ENCODE measurements around the gene PKD2.
A peak's percentile ranks its signal among the peaks of the same experiment; 100 is the strongest.

The PKD2 gene

DNA sequence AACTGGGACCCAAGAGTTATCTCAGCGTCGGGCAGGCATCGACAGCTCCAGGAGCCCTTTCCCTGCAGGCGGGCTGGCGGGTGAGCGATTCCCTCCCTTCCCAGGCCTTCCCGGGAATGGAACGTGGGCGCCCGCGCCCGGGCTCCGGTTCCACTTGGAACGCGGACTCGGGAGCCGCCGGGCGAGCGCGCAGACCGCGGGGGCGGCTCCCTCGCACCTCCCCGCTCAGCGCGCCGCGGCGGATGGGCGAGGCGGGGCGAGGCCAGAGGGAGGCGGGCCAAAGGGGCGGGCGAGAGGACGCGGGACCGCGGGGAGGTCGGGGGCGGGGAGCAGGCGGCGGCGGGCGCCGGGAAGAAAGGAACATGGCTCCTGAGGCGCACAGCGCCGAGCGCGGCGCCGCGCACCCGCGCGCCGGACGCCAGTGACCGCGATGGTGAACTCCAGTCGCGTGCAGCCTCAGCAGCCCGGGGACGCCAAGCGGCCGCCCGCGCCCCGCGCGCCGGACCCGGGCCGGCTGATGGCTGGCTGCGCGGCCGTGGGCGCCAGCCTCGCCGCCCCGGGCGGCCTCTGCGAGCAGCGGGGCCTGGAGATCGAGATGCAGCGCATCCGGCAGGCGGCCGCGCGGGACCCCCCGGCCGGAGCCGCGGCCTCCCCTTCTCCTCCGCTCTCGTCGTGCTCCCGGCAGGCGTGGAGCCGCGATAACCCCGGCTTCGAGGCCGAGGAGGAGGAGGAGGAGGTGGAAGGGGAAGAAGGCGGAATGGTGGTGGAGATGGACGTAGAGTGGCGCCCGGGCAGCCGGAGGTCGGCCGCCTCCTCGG lies at the start of gene PKD2:
TSS of gene PKD2 (plus strand) at position 332 of the 818 bp plus-strand sequence. CDS start at position 431, 99 bp downstream.
- DNase-seq (ENCODE audit: low spot score), result peak; percentile 57

DNA sequence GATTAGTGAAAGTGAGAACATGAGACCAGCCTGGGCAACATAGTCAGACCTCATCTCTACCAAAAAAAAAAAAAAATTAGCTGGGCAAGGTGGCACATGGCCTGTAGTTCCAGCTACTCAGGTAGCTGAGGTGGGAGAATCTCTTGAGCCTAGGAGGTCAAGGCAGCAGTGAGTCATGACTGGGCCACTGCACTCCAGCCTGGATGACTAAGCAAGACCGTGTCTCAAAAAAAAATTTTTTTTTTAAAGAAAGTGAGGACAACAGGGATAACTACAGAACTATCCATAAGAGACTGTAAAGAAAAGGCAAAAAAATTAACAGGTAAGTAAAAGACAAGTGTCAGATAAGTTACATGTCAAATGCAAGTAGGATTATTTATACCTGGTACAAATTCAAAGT lies 45.4 kb upstream of the PKD2 start:
- no peak for DNase-seq (ENCODE audit: low spot score)

DNA sequence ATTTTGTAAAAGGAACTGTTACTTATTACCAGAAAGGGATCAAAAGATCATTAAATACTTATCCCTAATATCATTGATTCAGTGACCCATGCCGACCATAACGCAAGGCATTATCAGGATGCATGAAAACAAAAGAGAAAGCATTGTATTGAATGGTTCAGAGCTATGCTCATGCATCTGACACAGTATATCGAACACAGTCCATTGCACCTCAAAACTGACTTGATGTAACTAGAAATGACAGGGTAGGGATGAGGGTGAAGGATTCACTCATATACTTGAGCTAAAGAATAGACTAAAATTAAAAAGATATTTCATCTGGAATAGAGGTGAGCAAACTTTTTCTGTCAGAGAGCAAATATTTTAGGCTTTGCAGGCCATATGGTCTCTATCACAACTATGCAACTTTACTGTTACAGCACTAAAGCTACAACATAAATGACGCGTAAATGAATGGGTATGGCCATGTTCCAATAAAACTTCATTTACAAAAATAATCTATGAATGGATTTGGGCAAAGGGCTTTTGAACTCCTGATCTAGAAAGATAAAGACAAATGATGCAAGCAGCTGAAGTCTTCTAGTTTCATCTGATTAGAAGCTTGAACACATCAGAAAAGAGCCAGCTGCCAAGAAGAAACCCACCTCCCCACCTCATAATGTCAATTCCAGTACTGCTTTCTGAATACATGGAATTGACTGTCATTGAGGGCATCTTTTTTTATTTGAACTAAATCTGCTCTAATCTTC lies 44.9 kb upstream of the PKD2 start:
- DNase-seq (ENCODE audit: low spot score), result no peak

DNA sequence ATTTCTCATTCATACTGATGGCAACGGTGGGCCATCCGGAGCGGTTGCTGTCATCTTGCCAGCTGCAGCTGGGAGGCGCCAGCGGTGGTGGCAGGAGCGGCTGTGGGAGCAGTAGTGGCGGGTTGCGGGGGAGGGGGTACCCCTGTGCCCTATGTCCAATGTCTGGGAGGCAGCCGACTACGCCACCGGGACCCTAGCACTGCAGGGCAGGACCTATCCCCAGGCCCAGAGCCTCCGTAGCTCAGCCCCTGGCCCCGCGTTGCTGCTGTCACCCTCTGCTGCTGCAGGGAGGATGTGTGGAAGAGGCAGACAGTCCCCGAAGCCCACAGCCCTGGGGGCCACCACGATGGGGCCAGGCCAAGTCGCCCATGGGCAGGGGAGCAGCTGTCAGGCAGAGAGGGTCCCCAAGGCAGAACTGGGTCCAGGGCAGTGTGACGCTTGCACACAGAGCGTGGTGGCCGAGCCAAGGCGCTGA lies 41.9 kb upstream of the PKD2 start:
- DNase-seq (ENCODE audit: low spot score), result no peak

DNA sequence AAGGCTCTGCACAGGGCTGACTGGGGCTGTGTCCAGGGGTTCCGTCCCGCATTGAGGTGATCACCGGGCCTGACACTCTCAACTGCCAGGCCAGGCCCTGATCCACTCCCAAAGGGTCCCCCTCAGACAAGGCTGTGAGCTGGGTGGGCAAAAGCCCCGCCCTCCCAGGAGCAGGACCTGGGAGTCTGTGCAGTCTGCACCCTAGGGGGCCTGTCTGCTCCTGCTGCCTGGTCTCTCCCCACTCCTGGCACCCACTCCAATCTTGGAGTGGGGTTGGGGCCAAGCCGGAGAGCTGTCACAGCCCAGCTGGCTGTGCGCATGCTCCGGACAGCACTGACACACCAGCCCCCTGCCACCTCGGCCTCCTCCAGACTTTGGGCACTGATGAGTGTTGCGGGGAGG lies 41.3 kb upstream of the PKD2 start:
- DNase-seq (ENCODE audit: low spot score), result no peak

DNA sequence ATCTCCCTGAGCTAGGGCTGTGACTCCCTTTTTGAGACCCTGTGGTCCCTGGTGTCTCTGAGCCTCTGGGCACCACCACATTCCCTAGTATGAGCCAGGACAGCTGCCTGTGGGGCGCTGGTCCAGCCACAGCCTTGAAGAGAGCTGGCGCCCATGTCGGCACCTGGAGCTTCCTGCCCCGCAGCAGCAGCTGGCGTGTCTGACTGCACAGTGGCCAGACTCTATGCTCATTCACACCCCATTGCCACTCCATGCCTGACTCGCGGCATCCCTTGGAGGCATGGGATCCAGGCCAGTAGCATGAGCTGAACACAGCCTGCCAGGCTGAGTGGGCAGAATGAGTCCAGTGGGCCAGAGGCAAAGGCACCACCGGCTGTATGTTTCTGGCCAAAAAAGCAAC lies 40.2 kb upstream of the PKD2 start:
- DNase-seq (ENCODE audit: low spot score), result no peak

DNA sequence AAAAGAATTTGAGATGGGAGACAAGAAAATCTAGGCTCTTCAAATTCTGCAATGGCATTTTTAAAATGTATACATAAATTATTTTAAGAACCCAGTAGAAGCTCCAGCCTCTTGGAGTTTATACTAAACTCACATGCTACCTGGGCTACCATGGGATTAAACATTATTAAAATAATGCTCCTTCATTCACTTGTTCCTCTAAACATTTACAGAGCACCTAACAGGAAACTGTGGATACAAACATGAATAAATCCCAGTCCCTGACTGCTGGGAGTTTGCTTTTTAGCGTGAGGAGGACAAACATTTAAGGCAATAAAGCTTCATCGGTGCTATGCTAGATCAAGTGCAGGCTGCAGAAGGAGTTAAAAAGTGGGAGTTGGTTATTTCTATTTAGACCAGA lies 37.3 kb upstream of the PKD2 start:
- no peak for DNase-seq (ENCODE audit: low spot score)

DNA sequence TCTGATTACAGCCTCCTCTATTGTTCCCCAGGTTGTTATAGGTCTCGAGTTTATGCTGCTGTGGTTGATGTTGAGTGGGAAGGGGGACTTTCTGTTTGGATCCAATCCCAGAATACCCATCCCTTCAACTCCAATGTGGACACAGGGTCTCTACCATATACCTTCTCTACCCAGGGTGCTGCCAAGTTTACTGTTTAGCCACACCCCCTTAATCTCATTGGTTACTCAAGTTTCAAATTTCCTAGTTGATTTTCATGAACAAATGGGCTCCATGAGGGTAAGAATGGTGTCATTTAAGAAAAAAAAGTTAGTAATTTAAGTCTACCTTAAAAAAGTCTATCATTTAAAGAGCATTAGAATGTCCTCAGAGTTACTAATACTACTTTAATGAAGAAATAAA lies 35.6 kb upstream of the PKD2 start:
- DNase-seq (ENCODE audit: low spot score), result no peak

DNA sequence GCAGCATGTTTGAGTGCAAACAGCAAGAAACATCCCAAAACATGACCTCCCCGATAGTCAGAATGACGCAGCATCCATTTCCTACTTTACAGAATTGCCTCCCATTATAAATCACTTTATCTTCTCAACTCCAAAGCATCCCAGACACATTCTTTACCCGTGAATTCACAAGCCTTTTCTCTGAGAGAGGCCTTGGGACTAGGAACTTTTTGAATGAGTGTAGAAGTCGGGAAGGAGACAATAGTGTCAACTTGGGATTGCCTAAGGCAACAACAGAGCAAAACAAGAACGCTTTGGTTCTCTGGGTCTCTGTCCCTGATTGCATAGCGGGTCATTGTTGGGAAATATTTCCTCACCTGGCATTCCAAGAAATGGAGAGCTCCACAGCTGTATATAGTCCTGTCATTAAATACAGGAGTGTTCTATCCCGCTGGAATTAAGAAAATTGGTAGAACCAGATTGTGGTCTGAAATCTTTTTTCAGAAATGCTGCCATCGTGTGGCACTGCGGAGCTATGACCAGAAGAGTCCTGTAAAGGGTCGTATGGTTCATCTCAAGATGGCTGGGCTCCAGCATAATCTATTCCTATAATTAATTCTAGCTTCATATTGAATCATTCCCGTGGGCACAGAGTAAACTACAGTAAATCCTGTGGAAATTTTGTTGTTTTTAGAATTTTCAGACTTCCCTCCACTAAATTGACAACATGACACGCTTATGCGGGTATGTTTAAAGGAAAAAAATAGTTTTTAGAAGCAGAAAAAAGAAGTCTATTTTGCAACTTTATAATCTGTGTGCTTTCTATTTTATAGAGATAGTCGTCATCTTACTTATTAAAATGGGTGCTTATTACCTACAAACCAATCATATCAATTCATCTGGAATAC lies 33.9 kb upstream of the PKD2 start:
- DNase-seq (ENCODE audit: low spot score), result peak; percentile 64

DNA sequence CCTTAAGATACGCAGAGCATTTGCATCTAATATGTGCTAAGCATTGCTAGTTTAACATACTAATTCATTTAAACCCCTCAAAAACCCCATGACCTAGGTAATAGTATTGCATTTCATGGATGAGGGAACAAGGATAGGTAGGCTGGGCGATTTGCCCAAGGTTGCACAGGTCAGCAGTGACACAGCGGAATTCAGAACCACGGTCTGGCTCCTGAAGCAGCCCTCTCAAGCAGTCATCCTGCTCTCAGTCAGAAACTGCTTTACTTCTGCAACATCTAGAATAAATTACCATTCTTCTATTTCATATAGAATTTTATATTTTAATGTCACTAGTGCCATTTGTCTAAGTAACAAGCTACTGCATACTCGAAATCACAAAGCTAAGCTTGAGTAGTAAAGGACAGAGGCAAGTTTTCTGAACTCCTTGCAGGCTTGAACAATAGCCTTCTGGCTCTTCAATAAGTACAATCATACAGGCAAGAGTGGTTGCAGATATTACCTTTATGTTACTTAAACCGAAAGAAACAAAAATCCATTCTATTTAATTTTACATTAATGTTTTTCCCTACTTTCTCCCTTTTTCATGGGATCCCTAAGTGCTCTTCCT lies 32.5 kb upstream of the PKD2 start:
- DNase-seq (ENCODE audit: low spot score), result no peak

DNA sequence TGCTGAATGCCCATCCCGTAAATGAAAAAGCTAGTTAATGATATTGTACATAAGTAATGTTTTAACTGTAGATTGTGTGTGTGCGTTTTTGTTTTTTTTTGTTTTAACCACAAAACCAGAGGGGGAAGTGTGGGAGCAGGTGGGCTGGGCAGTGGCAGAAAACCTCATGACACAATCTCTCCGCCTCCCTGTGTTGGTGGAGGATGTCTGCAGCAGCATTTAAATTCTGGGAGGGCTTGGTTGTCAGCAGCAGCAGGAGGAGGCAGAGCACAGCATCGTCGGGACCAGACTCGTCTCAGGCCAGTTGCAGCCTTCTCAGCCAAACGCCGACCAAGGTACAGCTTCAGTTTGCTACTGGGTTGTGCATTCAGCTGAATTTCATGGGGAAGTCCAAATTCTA lies 32.0 kb upstream of the PKD2 start, which contains the start of gene SPP1:
TSS of gene SPP1 (plus strand) at position 249 of the 400 bp plus-strand sequence. CDS start 1,182 bp downstream, outside the sequence.
- DNase-seq (ENCODE audit: low spot score), result peak; percentile 64

DNA sequence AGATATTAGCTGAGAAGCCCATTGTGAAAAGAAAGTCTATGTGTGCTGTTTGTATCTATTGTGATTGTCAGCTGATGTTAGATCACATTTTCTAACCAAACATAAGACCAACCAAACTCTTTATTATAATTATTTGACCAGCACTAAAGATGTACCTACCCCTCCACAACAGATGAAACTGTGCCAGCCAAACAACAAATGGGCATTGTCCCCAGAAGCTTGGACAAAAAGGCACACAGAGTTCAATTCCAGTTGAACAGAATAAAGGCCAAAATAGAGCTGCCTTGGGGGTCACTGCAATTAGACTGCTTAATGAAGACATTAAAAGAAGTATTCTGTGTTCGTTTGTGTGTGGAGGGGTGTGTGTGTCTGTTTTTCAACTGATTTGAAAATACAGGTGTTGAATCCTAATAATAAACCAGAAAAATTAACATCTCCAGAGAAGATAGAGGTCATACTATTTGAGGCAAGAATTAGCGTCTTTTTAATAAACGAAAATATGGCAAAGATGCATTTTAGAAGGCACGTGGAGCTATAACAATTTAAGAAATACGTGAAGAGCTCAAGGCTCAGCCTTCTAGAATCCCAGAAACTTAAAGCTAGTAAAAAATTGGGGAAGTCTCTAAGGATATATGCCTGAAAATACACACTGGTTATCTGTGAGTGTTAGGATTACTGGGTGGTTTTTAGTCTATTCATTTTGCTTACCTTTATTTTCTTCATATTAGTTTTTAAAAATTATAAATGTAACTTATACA lies 29.7 kb upstream of the PKD2 start:
- DNase-seq (ENCODE audit: low spot score), result no peak

DNA sequence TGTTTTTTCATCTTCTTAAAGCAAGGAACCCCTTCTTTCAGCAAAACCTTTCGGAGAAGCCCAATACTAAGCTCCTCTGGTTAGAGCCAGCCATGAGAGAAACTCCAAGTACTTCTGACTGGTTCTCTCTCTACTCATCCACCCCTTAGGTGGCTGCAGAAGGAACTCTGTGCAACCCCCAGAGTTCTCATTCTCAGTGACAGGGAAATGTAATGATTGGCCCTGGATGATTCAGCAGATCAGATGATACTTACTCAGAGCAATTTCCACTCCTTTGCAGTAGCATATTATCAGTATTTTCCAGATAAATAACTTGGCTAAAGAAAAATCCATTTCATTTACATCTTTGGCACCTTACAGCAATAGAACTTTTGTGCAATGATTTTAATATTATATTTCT lies 28.8 kb upstream of the PKD2 start:
- no peak for DNase-seq (ENCODE audit: low spot score)

DNA sequence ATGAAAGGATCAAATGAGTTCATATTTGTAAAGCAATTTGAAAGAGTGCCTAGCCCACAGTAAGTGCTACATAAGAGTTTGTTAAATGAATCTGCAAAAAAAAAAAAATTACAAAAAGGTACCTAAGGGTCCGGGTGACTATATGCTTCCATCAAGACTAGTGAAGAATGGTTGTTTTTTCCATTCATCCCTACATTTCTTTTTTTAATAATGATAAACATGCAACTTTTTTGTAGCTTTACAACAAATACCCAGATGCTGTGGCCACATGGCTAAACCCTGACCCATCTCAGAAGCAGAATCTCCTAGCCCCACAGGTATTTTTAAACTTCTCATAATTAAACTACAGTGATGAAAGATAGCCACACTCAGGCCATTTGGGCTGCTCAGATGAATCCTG lies 27.6 kb upstream of the PKD2 start:
- DNase-seq (ENCODE audit: low spot score), result no peak

DNA sequence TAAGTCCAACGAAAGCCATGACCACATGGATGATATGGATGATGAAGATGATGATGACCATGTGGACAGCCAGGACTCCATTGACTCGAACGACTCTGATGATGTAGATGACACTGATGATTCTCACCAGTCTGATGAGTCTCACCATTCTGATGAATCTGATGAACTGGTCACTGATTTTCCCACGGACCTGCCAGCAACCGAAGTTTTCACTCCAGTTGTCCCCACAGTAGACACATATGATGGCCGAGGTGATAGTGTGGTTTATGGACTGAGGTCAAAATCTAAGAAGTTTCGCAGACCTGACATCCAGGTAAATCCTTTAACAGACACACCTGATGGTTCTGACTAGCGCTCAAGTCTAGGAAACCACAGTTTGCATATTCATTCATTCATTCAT lies 25.9 kb upstream of the PKD2 start:
- DNase-seq (ENCODE audit: low spot score), result no peak

DNA sequence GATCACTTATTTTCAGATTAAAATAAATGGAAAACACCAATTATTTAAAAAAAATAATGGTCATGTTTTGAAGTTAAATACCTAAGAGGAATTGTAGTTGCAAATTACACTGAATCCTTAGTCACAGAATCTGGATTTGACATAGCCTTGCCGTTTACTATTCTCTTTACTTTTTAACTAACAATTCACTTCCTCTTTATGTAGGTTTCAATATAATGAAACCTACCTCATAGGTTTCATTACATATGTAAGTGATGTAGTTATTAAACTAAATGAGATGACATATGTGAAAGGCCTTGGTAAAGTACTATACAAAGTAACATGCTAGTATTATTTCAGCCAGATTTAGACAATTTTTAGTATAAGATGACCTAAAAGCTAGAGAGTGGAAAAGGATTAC lies 25.4 kb upstream of the PKD2 start:
- no peak for DNase-seq (ENCODE audit: low spot score)

DNA sequence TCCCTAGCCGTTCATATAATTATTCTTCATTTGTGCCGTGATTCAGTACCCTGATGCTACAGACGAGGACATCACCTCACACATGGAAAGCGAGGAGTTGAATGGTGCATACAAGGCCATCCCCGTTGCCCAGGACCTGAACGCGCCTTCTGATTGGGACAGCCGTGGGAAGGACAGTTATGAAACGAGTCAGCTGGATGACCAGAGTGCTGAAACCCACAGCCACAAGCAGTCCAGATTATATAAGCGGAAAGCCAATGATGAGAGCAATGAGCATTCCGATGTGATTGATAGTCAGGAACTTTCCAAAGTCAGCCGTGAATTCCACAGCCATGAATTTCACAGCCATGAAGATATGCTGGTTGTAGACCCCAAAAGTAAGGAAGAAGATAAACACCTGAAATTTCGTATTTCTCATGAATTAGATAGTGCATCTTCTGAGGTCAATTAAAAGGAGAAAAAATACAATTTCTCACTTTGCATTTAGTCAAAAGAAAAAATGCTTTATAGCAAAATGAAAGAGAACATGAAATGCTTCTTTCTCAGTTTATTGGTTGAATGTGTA lies 24.9 kb upstream of the PKD2 start:
- DNase-seq (ENCODE audit: low spot score), result no peak

DNA sequence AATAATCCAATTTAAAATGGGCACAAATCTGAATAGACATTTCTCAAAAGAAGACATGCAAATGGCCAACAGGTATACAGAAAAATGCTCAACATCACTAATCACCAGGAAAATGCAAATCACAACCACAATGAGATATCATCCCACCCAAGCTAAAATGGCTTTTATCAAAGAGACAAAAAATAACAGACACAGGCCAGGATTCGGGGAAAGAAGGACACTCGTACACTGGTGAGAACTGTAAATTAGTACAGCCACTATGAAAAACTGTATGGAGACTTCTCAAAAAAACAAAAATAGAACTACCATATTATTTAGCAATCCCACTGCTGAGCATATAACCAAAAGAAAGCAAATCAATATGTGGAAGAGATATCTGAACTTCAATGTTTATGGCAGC lies 23.4 kb upstream of the PKD2 start:
- DNase-seq (ENCODE audit: low spot score), result no peak

DNA sequence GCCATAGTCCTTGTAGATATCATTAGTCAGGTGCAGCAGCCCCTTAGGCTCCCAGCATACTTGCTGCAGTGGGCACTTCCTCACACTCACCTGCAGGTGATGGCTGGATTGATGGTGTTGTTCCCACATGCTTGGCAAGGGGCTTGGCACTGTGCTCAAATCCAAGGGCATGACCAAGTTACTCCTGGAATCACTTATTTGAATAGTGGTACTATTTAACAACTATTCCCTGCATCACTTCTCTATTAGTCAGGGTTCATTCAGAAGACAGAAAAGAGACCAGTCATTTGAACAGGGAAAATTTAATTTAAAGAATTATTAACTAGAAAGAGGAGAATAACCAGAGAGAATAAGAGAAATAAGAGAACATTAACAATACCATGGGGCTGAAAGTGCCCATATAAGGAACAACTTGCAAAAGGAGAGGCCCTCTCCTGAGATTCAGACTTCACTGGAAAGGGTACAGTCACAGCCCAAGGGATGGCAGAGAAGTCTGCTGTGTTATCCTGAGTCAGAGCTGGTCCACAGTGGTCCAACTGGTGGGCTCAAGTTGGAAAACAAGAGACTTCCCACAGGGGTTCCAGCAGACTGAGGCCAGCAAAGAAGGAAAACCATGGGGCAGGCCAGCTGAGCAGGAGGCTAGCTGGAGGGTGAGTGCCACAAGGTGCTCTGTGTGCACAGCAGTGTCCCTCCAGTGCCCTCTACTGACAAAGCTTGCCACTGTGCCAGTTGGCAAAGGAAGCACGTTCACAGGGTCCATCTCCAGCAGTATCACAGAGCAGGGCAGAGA lies 22.1 kb upstream of the PKD2 start:
- peak; percentile 46 for DNase-seq (ENCODE audit: low spot score)

DNA sequence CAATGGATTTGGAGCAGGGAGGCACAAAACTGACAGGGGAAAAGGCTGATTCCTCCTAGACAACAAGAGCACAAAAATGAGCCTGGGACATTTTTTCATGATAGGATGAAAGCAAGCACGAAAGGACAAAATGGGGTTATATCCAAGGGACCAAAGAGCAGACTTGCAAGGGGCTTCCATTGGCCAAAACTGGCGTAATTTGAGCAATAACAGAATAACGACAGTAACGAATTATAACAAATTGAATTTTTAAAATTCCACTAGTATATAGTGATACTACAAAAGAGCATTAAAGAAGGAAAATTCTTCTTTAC lies 21.6 kb upstream of the PKD2 start:
- DNase-seq (ENCODE audit: low spot score), result no peak
